K562 (cell line): ENCODE results near the gene PPP1R14D. TPM values are rescaled to one million over a fixed set of nuclear protein-coding genes. Genes with fewer than 3 reads are reported as not detected.

Source experiments
- ERF ChIP-seq: fragments of 450-650 bp; formaldehyde crosslinking; IDR thresholded peaks from 2 replicates; pipeline ENCODE4 v1.4.0; 2020; ENCODE audit warnings: mild to moderate bottlenecking, mixed read lengths
- HCFC1 ChIP-seq: IDR thresholded peaks from 2 replicates; pipeline ENCODE4 v1.6.1; 2012; ENCODE audit warnings: low read depth, low read length, improper control_type of control experiment
- RBM25 ChIP-seq: fragments of 200-400 bp; formaldehyde crosslinking; IDR thresholded peaks from 2 replicates; pipeline ENCODE4 v1.6.1; 2018; ENCODE audit warnings: low read length, low read depth, moderate library complexity; ENCODE audit not compliant: severe bottlenecking
- STAT6 ChIP-seq: sonication (generic); formaldehyde crosslinking; IDR thresholded peaks from 2 replicates; pipeline ENCODE4 v1.8.1; 2023; ENCODE audit warnings: mild to moderate bottlenecking, missing genetic modification reagents
- THRA ChIP-seq: fragments of 450-650 bp; IDR thresholded peaks from 2 replicates; pipeline ENCODE4 v1.6.1; 2017; ENCODE audit warnings: mild to moderate bottlenecking, moderate library complexity
- ZNF134 ChIP-seq: fragments of 250-450 bp; sonication (Bioruptor Pico); conservative IDR thresholded peaks from 2 replicates; pipeline ENCODE4 v1.4.0; 2020
- ZNF212 ChIP-seq: fragments of 450-650 bp; formaldehyde crosslinking; IDR thresholded peaks from 2 replicates; pipeline ENCODE4 v1.4.0; 2020; ENCODE audit warnings: mild to moderate bottlenecking
- polyA plus RNA-seq, 8 experiments: library from polyadenylated mRNA; depleted of rRNA in 4 of 8; stranded (reverse) in 5 of 8; unstranded in 3 of 8; fragments of >200 nt; fragmentation: Nextera tagmentation in 2 of 8; fragmentation: Illumina TruSeq in 1 of 8; extraction: Ambion mirVana in 2 of 8; extraction: Trizol in 1 of 8; gene quantifications; 2 replicates each; pipeline versions ENCODE4 v1.2.1 to v1.2.3, GENCODE V29; 2011 to 2014; ENCODE audit warnings: inconsistent platforms in 1 of 8, missing spikeins in 1 of 8
- total RNA-seq, 7 experiments: library from RNA; depleted of rRNA in 6 of 7; stranded (reverse); fragments of >200 nt in 6 of 7; fragmentation: Illumina TruSeq in 2 of 7; extraction: Trizol in 2 of 7; gene quantifications; 2 replicates each; pipeline versions ENCODE4 v1.2.1 to v1.2.3, GENCODE V29; 2011 to 2021; ENCODE audit warnings: low replicate concordance in 1 of 7
- TF ChIP-seq, protein P1 (sequence below): fragments of 450-650 bp; IDR thresholded peaks from 2 replicates; pipeline ENCODE4 v1.6.1; 2016; ENCODE audit warnings: low read depth
- TF ChIP-seq, protein P2 (sequence below): fragments of 250-450 bp; sonication (Bioruptor Pico); IDR thresholded peaks from 2 replicates; pipeline ENCODE4 v1.8.0; 2022; ENCODE audit warnings: moderate library complexity, mild to moderate bottlenecking, inconsistent platforms
- TF ChIP-seq, protein P3 (sequence below): fragments of 450-650 bp; formaldehyde crosslinking; IDR thresholded peaks from 2 replicates; pipeline ENCODE4 v1.4.0; 2022; ENCODE audit warnings: missing genetic modification characterization
- TF ChIP-seq, protein P4 (sequence below): fragments of 250-450 bp; sonication (Bioruptor Pico); IDR thresholded peaks from 2 replicates; pipeline ENCODE4 v1.5.0; 2021

PPP1R14D gene
- total and polyA plus RNA-seq, 9 of the 15 experiments (the other 6 are each of a cell fraction or from before 2014, with no cell fraction given) = 0.11 to 0.18 TPM; not detected in 7

DNA sequence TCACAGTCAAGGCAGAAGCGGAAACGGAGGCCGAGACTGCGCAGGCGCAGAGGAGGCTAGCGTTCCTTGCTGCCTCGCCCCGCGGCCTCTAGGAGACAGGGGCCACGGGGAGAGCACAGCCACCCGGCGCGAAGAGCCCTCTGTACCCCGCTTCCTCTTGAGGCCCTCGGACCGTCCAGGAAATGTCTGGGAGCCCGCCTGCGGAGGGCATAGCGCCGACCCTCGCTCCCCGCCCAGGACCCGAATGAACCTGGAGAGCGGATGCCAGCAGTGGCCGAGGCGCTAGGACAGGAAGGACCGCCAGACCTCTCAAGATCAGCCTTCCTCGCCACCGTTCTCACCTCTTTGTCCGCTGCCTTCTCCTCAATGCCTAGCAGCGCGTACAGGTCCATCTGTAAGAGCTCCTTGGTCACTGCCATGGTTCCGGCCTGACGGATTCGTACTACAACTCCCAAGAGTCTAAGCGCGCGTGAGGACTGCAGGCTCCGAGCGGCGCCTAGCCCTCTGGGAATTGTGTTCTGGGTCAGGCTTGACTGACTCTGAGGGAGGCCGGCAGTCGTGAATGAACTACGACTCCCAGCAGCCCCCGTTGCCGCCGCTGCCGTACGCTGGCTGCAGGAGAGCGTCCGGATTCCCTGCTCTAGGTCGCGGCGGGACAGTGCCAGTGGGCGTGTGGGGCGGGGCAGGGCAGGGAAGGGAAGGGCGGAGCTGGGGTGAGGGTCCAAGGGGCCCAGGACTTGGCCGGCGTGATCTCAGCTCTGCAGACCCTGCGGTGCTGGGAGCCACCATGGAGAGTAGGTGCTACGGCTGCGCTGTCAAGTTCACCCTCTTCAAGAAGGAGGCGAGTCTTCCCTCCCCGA is 21.2 kb downstream of the PPP1R14D start, which contains the start of the genes DNAJC17 and ZFYVE19 (continued):
- TF ChIP-seq, protein P1, sequence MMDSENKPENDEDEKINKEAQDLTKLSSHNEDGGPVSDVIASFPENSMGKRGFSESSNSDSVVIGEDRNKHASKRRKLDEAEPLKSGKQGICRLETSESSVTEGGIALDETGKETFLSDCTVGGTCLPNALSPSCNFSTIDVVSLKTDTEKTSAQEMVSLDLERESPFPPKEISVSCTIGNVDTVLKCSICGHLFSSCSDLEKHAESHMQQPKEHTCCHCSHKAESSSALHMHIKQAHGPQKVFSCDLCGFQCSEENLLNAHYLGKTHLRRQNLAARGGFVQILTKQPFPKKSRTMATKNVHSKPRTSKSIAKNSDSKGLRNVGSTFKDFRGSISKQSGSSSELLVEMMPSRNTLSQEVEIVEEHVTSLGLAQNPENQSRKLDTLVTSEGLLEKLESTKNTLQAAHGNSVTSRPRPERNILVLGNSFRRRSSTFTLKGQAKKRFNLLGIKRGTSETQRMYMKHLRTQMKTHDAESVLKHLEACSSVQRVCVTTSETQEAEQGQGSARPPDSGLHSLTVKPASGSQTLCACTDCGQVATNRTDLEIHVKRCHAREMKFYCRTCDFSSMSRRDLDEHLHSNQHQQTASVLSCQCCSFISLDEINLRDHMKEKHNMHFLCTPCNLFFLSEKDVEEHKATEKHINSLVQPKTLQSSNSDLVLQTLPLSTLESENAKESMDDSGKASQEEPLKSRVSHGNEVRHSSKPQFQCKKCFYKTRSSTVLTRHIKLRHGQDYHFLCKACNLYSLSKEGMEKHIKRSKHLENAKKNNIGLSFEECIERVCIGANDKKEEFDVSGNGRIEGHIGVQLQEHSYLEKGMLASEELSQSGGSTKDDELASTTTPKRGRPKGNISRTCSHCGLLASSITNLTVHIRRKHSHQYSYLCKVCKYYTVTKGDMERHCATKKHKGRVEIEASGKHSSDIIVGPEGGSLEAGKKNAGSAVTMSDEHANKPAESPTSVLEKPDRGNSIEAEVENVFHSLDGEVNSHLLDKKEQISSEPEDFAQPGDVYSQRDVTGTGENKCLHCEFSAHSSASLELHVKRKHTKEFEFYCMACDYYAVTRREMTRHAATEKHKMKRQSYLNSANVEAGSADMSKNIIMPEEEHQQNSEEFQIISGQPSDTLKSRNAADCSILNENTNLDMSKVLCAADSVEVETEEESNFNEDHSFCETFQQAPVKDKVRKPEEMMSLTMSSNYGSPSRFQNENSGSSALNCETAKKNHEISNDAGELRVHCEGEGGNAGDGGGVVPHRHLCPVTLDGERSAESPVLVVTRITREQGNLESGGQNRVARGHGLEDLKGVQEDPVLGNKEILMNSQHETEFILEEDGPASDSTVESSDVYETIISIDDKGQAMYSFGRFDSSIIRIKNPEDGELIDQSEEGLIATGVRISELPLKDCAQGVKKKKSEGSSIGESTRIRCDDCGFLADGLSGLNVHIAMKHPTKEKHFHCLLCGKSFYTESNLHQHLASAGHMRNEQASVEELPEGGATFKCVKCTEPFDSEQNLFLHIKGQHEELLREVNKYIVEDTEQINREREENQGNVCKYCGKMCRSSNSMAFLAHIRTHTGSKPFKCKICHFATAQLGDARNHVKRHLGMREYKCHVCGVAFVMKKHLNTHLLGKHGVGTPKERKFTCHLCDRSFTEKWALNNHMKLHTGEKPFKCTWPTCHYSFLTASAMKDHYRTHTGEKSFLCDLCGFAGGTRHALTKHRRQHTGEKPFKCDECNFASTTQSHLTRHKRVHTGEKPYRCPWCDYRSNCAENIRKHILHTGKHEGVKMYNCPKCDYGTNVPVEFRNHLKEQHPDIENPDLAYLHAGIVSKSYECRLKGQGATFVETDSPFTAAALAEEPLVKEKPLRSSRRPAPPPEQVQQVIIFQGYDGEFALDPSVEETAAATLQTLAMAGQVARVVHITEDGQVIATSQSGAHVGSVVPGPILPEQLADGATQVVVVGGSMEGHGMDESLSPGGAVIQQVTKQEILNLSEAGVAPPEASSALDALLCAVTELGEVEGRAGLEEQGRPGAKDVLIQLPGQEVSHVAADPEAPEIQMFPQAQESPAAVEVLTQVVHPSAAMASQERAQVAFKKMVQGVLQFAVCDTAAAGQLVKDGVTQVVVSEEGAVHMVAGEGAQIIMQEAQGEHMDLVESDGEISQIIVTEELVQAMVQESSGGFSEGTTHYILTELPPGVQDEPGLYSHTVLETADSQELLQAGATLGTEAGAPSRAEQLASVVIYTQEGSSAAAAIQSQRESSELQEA = no peak
- TF ChIP-seq RBM25 (no peak), ZNF134 (no peak), ZNF212 (CRISPR knock-in tag) (no peak), STAT6 (CRISPR knock-in tag) (peak; percentile 71; the same call in 1 of the 2 replicates), HCFC1 (peak; percentile 97), THRA (no peak), ERF (no peak; the same call in 1 of the 2 replicates)
- TF ChIP-seq, protein P2, sequence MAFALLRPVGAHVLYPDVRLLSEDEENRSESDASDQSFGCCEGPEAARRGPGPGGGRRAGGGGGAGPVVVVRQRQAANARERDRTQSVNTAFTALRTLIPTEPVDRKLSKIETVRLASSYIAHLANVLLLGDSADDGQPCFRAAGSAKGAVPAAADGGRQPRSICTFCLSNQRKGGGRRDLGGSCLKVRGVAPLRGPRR (CRISPR knock-in tag) = no peak
- TF ChIP-seq, protein P3, sequence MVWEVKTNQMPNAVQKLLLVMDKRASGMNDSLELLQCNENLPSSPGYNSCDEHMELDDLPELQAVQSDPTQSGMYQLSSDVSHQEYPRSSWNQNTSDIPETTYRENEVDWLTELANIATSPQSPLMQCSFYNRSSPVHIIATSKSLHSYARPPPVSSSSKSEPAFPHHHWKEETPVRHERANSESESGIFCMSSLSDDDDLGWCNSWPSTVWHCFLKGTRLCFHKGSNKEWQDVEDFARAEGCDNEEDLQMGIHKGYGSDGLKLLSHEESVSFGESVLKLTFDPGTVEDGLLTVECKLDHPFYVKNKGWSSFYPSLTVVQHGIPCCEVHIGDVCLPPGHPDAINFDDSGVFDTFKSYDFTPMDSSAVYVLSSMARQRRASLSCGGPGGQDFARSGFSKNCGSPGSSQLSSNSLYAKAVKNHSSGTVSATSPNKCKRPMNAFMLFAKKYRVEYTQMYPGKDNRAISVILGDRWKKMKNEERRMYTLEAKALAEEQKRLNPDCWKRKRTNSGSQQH = 0 out of 2 replicates have a peak, but pooled peaks have one; percentile 55
- TF ChIP-seq, protein P4, sequence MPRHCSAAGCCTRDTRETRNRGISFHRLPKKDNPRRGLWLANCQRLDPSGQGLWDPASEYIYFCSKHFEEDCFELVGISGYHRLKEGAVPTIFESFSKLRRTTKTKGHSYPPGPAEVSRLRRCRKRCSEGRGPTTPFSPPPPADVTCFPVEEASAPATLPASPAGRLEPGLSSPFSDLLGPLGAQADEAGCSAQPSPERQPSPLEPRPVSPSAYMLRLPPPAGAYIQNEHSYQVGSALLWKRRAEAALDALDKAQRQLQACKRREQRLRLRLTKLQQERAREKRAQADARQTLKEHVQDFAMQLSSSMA (CRISPR knock-in tag) = no peak; the same call in 1 of the 2 replicates
